ENCODE data around the gene FAM50B.

DNA sequence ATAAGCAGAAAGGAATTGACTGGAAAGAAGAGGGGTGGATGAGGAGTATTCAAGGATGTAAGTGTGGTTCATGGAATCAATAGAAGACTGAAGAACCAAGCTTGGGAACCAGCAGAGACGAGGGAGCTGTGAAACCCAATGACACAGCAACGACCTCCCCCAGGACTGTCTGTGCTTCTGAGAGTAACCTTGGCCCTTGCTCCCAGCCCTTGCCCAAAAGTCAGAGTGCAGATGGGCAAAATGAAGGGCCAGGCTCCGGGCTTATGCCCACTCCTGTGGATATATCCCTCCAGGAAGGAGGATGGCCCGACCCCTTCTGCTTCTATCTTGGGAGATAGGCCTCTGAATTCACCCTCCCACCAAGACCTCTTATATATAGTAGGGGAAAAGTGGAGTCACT lies 24.9 kb downstream of the FAM50B start:
- TF ChIP-seq, protein P1, sequence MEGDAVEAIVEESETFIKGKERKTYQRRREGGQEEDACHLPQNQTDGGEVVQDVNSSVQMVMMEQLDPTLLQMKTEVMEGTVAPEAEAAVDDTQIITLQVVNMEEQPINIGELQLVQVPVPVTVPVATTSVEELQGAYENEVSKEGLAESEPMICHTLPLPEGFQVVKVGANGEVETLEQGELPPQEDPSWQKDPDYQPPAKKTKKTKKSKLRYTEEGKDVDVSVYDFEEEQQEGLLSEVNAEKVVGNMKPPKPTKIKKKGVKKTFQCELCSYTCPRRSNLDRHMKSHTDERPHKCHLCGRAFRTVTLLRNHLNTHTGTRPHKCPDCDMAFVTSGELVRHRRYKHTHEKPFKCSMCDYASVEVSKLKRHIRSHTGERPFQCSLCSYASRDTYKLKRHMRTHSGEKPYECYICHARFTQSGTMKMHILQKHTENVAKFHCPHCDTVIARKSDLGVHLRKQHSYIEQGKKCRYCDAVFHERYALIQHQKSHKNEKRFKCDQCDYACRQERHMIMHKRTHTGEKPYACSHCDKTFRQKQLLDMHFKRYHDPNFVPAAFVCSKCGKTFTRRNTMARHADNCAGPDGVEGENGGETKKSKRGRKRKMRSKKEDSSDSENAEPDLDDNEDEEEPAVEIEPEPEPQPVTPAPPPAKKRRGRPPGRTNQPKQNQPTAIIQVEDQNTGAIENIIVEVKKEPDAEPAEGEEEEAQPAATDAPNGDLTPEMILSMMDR (IDR thresholded peaks at IDR 0.05), result no peak
- no peak for TF ChIP-seq POLR2A (IDR thresholded peaks at IDR 0.05)

All from right lobe of liver (tissue), 4 donors.